MM.1S (cell line): Measurements from ENCODE around the gene ARHGAP23.

Experiments used
- DNase-seq: peaks from one replicate; pipeline ENCODE4 v3.0.0-alpha.2; 2015
- H2AFZ ChIP-seq: fragments of 300-600 bp; sonication (generic); 2 replicates; pipeline ENCODE4 v1.6.0; 2016; ENCODE audit warnings: antibody characterized with exemption, low read length
- H3F3A ChIP-seq: fragments of 300-600 bp; sonication (generic); 2 replicates; pipeline ENCODE4 v1.6.1; 2016; ENCODE audit warnings: mild to moderate bottlenecking, antibody characterized with exemption, low read length, moderate library complexity, mixed read lengths; ENCODE audit not compliant: insufficient read depth
- H3K27ac ChIP-seq: fragments of 300-600 bp; sonication (generic); 2 replicates; pipeline ENCODE4 v1.5.1; 2016; ENCODE audit warnings: mild to moderate bottlenecking, low read length
- H3K27me3 ChIP-seq: fragments of 300-600 bp; sonication (generic); replicated peaks from 2 replicates; pipeline ENCODE4 v1.6.0; 2016; ENCODE audit warnings: low read length; ENCODE audit not compliant: insufficient read depth
- H3K36me3 ChIP-seq: fragments of 300-600 bp; sonication (generic); replicated peaks from 2 replicates; pipeline ENCODE4 v1.6.1; 2016; ENCODE audit warnings: mild to moderate bottlenecking, low read length, mixed read lengths; ENCODE audit not compliant: insufficient read depth
- H3K4me1 ChIP-seq: fragments of 300-600 bp; sonication (generic); 2 replicates; pipeline ENCODE4 v1.6.1; 2016; ENCODE audit warnings: low read length, mixed read lengths
- H3K4me2 ChIP-seq: fragments of 300-600 bp; sonication (generic); 2 replicates; pipeline ENCODE4 v1.6.0; 2016; ENCODE audit warnings: low read depth, low read length
- H3K4me3 ChIP-seq: fragments of 300-600 bp; sonication (generic); 2 replicates; pipeline ENCODE4 v1.5.1; 2016; ENCODE audit warnings: low read length, mixed read lengths
- H3K79me2 ChIP-seq: fragments of 300-600 bp; sonication (generic); 2 replicates; pipeline ENCODE4 v1.6.1; 2016; ENCODE audit warnings: mixed run types, low read length, mixed read lengths
- H3K9ac ChIP-seq: fragments of 300-600 bp; sonication (generic); 2 replicates; pipeline ENCODE4 v1.6.1; 2016; ENCODE audit warnings: low read length, mixed read lengths
- H3K9me2 ChIP-seq: fragments of 300-600 bp; sonication (generic); replicated peaks from 2 replicates; pipeline ENCODE4 v1.6.1; 2016; ENCODE audit warnings: mild to moderate bottlenecking, low read length, mixed read lengths; ENCODE audit not compliant: insufficient read depth
- H3K9me3 ChIP-seq: fragments of 300-600 bp; sonication (generic); replicated peaks from 2 replicates; pipeline ENCODE4 v1.6.1; 2016; ENCODE audit warnings: mild to moderate bottlenecking, low read length, mixed read lengths; ENCODE audit not compliant: insufficient read depth
- H4K20me1 ChIP-seq: fragments of 300-600 bp; sonication (generic); 2 replicates; pipeline ENCODE4 v1.6.1; 2016; ENCODE audit warnings: mild to moderate bottlenecking, low read length, moderate library complexity, mixed read lengths; ENCODE audit not compliant: insufficient read depth
- CTCF ChIP-seq: fragments of 300-600 bp; sonication (generic); IDR thresholded peaks from 2 replicates; pipeline ENCODE4 v1.5.1; 2016; ENCODE audit warnings: antibody characterized with exemption, low read length, mixed read lengths
- EZH2 ChIP-seq: fragments of 300-600 bp; sonication (generic); optimal IDR thresholded peaks from 2 replicates; pipeline ENCODE3; 2017; ENCODE audit warnings: low read depth, mild to moderate bottlenecking, antibody characterized with exemption, low read length, mixed read lengths
- EZH2phosphoT487 ChIP-seq: fragments of 300-600 bp; sonication (generic); IDR thresholded peaks from 2 replicates; pipeline ENCODE4 v1.6.1; 2018; ENCODE audit warnings: antibody characterized with exemption, low read length

ARHGAP23 gene

GRCh38 chr17:38532451-38532850, 104.2 kb downstream of the ARHGAP23 start:
- no peaks in the 10 kb centered on the region for H4K20me1 ChIP-seq
- no peak overlapping the region for H2AFZ ChIP-seq
- peaks cover 29% of the 10 kb centered on the region for H3K27me3 ChIP-seq
- H3K9me3 ChIP-seq = no peaks in the 10 kb centered on the region
- no peaks in the 10 kb centered on the region for H3K79me2 ChIP-seq
- H3K36me3 ChIP-seq = no peaks in the 10 kb centered on the region
- no peaks in the 10 kb centered on the region for H3K4me1 ChIP-seq
- H3K4me3 ChIP-seq = no peak overlapping the region
- no peak for DNase-seq
- H3K4me2 ChIP-seq = no peak overlapping the region
- H3K9me2 ChIP-seq = no peaks in the 10 kb centered on the region
- no peak overlapping the region for H3K9ac ChIP-seq
- no peak for TF ChIP-seq EZH2
- no peak for TF ChIP-seq CTCF
- no peak for TF ChIP-seq EZH2phosphoT487
- no peak overlapping the region for H3K27ac ChIP-seq
- no peaks in the 10 kb centered on the region for H3F3A ChIP-seq

GRCh38 chr17:38533241-38533640, 105.0 kb downstream of the ARHGAP23 start:
- H3K9me3 ChIP-seq = no peaks in the 10 kb centered on the region
- no peaks in the 10 kb centered on the region for H3K9me2 ChIP-seq
- TF ChIP-seq EZH2 = no peak
- TF ChIP-seq CTCF = no peak
- no peak for TF ChIP-seq EZH2phosphoT487
- peaks cover 29% of the 10 kb centered on the region for H3K27me3 ChIP-seq
- no peaks in the 10 kb centered on the region for H3K79me2 ChIP-seq
- H4K20me1 ChIP-seq = no peaks in the 10 kb centered on the region
- H2AFZ ChIP-seq = no peak overlapping the region
- H3K4me3 ChIP-seq = no peak overlapping the region
- no peak for DNase-seq
- H3K27ac ChIP-seq = no peak overlapping the region
- no peak overlapping the region for H3K4me2 ChIP-seq
- no peaks in the 10 kb centered on the region for H3F3A ChIP-seq
- no peaks in the 10 kb centered on the region for H3K4me1 ChIP-seq
- H3K9ac ChIP-seq = no peak overlapping the region
- H3K36me3 ChIP-seq = no peaks in the 10 kb centered on the region

GRCh38 chr17:38533866-38534497, 105.7 kb downstream of the ARHGAP23 start:
- H3K9ac ChIP-seq = no peak overlapping the region
- no peaks in the 10 kb centered on the region for H3K9me2 ChIP-seq
- no peaks in the 10 kb centered on the region for H3F3A ChIP-seq
- H3K4me3 ChIP-seq = no peak overlapping the region
- no peak overlapping the region for H3K27ac ChIP-seq
- peaks cover 25% of the 10 kb centered on the region for H3K27me3 ChIP-seq
- no peak overlapping the region for H2AFZ ChIP-seq
- TF ChIP-seq CTCF (no peak), EZH2 (no peak), EZH2phosphoT487 (no peak)
- no peaks in the 10 kb centered on the region for H4K20me1 ChIP-seq
- H3K9me3 ChIP-seq = no peaks in the 10 kb centered on the region
- no peaks in the 10 kb centered on the region for H3K4me1 ChIP-seq
- no peaks in the 10 kb centered on the region for H3K79me2 ChIP-seq
- no peaks in the 10 kb centered on the region for H3K36me3 ChIP-seq
- no peak overlapping the region for H3K4me2 ChIP-seq
- DNase-seq = no peak
